Esophagus muscularis mucosa (tissue), 4 donors: Measurements from ENCODE around the gene ITGA8.
"Not testable (repeated sequence)": the region's sequence is repeated elsewhere in the genome, so short reads cannot be mapped to it uniquely, and the experiment has no call there.

Experiments
- CTCF ChIP-seq, 3 experiments: fragments of 200-600 bp in 2 of 3; fragments of 450-650 bp in 1 of 3; sonication (generic) in 2 of 3; IDR thresholded peaks; one replicate each; pipeline ENCODE4 v1.5.1; 2017 to 2019; ENCODE audit warnings: antibody characterized with exemption in 3 of 3, mild to moderate bottlenecking in 2 of 3, moderate library complexity in 1 of 3
- EP300 ChIP-seq: sonication (generic); formaldehyde crosslinking; IDR thresholded peaks from one replicate; pipeline ENCODE4 v1.6.1; 2017; ENCODE audit warnings: antibody characterized with exemption
- POLR2A ChIP-seq: fragments of 450-650 bp; IDR thresholded peaks from one replicate; pipeline ENCODE4 v1.6.1; 2017; ENCODE audit warnings: antibody characterized with exemption, moderate library complexity, mild to moderate bottlenecking, low read depth
- POLR2AphosphoS5 ChIP-seq, 2 donors: sonication (generic); formaldehyde crosslinking; IDR thresholded peaks; one replicate each; pipeline ENCODE4 v1.6.1; 2017; ENCODE audit warnings: antibody characterized with exemption in 2 of 2

GRCh38 chr10:15534928-15535538, 184.7 kb downstream of the ITGA8 start:
- TF ChIP-seq POLR2A; CTCF (IDR thresholded peaks at IDR 0.05); EP300; POLR2AphosphoS5 (IDR thresholded peaks at IDR 0.05): not testable (repeated sequence)
